Cardiac fibroblast (primary cell): ENCODE data around the gene TMEM131.

Experiments used
- DNase-seq, 2 donors: peaks; one replicate each; pipeline versions ENCODE4 v3.0.0 to v3.0.0-alpha.2; 2010; ENCODE audit warnings: low read depth in 2 of 2
- H3K4me3 ChIP-seq, 2 donors: replicated peaks in 1 of 2; 1 replicate in 1 of 2; 2 replicates in 1 of 2; pipeline ENCODE4 v1.5.1; 2011; ENCODE audit warnings: low read depth in 2 of 2, low read length in 2 of 2, mild to moderate bottlenecking in 2 of 2, moderate library complexity in 1 of 2
- CTCF ChIP-seq: IDR thresholded peaks from one replicate; pipeline ENCODE4 v1.5.1; 2011; ENCODE audit warnings: low read depth, mild to moderate bottlenecking, low read length, inconsistent platforms

Gene TMEM131

GRCh38 chr2:97769308-97769707 is 226.4 kb downstream of the TMEM131 start:
- DNase-seq: no peak
- H3K4me3 ChIP-seq: no peak overlapping the region
- TF ChIP-seq CTCF: no peak

- no peak for TF ChIP-seq CTCF
- DNase-seq: peak in 1 of 2 donors; percentile 27
- H3K4me3 ChIP-seq: no peak overlapping the region
These were observed 229.2 kb downstream of the TMEM131 start for GRCh38 chr2:97766567-97766966.

GRCh38 chr2:97765933-97766332 is 229.8 kb downstream of the TMEM131 start:
- TF ChIP-seq CTCF: no peak
- DNase-seq: no peak
- H3K4me3 ChIP-seq: no peak overlapping the region

GRCh38 chr2:97764559-97765263 is 231.0 kb downstream of the TMEM131 start:
- no peak overlapping the region for H3K4me3 ChIP-seq
- TF ChIP-seq CTCF: no peak
- DNase-seq: no peak

GRCh38 chr2:97763176-97763845 is 232.4 kb downstream of the TMEM131 start:
- no peak overlapping the region for H3K4me3 ChIP-seq
- no peak for DNase-seq
- TF ChIP-seq CTCF: no peak

- H3K4me3 ChIP-seq: no peak overlapping the region
- no peak for DNase-seq
- no peak for TF ChIP-seq CTCF
These were observed 234.6 kb downstream of the TMEM131 start for GRCh38 chr2:97761192-97761591.
